ENCODE data around the gene LMCD1. TPM values are rescaled to one million over a fixed set of nuclear protein-coding genes. Genes with fewer than 3 reads are reported as not detected.

LMCD1 gene
- total and polyA plus RNA-seq, 4 donors, result 33.6 to 179 (median 98.4) TPM

GRCh38 chr3:8574040-8574669 lies 72.5 kb downstream of the LMCD1 start:
- Histone ChIP-seq H3K36me3 (ENCODE audit: control insufficient read depth in 4 of 4, insufficient read depth in 4 of 4, low read length in 4 of 4) (peaks cover 10 to 19% (median 13%) of the 10 kb centered on the region in 4 donors), H3K4me3 (no peak overlapping the region), H3K27ac (ENCODE audit: low read depth in 1 of 2, low read length in 1 of 2) (peak overlapping the region in 1 of 2 donors; percentile 65), H3K9me3 (ENCODE audit: control insufficient read depth in 4 of 4, insufficient read depth in 3 of 4, low read length in 3 of 4) (no peaks in the 10 kb centered on the region), H3K4me1 (ENCODE audit: control insufficient read depth in 5 of 5, insufficient read depth in 5 of 5, low read length in 5 of 5) (peaks cover 0 to 15% (median 4%) of the 10 kb centered on the region in 5 donors), H3K27me3 (ENCODE audit: control insufficient read depth in 3 of 3, insufficient read depth in 3 of 3, low read length in 2 of 3) (no peaks in the 10 kb centered on the region), H3K9ac (ENCODE audit: insufficient read depth in 1 of 2, low read length in 2 of 2) (no peak overlapping the region)
- TF ChIP-seq CTCF (IDR thresholded peaks at IDR 0.05; ENCODE audit: control extremely low read depth, extremely low read depth), result no peak
- WGBS, 2 donors, result 75 to 77% methylated on average over 2 of the region's 2 CpGs
- ATAC-seq (ENCODE audit: insufficient read depth, low FRiP score) (no peak), DNase-seq (no peak)

DNA sequence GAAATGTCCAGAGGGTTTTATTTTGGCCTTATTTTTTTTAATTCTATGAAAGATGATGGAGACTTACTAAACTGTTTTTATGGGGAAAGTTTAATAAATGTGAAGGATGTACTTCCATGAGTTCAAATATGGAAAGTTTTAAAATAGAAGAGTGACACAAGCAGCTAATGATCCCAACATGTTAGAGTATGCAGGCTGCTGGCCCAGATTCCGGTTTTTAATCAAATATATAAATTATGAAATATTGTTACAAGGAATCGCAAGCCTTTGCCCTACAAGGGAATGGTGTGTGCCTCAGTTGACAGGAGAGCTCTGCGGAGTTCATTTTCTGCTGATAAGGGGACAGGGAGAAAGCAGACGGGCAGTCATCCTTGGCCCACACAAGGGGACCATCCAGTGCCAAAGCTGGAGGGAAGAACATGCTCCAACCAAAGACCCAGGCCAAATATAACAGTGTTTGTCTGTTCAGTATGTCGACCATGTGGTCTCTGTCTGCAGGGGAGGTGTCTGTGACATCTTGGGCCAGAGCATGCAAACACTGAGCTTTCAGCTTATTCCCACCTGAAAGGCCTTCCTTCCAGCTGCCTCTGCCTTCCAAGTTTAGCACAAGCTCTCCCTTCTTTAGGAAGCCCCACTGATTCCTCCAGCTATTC lies 73.2 kb downstream of the LMCD1 start:
- 78 to 90% methylated on average over 5 of the region's 5 CpGs for WGBS, 2 donors
- Histone ChIP-seq H3K9ac (ENCODE audit: insufficient read depth in 1 of 2, low read length in 2 of 2) (no peak overlapping the region), H3K36me3 (ENCODE audit: control insufficient read depth in 4 of 4, insufficient read depth in 4 of 4, low read length in 4 of 4) (peaks cover 8 to 14% (median 10%) of the 10 kb centered on the region in 4 donors), H3K4me1 (ENCODE audit: control insufficient read depth in 5 of 5, insufficient read depth in 5 of 5, low read length in 5 of 5) (peaks cover 0 to 15% (median 4%) of the 10 kb centered on the region in 5 donors), H3K9me3 (ENCODE audit: control insufficient read depth in 4 of 4, insufficient read depth in 3 of 4, low read length in 3 of 4) (no peaks in the 10 kb centered on the region), H3K27me3 (ENCODE audit: control insufficient read depth in 3 of 3, insufficient read depth in 3 of 3, low read length in 2 of 3) (no peaks in the 10 kb centered on the region), H3K27ac (ENCODE audit: low read depth in 1 of 2, low read length in 1 of 2) (no peak overlapping the region), H3K4me3 (no peak overlapping the region)
- TF ChIP-seq CTCF (IDR thresholded peaks at IDR 0.05; ENCODE audit: control extremely low read depth, extremely low read depth), result no peak
- DNase-seq, result peak in 1 of 3 donors; percentile 17
- ATAC-seq (ENCODE audit: insufficient read depth, low FRiP score), result no peak

GRCh38 chr3:8575364-8576104 lies 73.9 kb downstream of the LMCD1 start:
- Histone ChIP-seq H3K36me3 (ENCODE audit: control insufficient read depth in 4 of 4, insufficient read depth in 4 of 4, low read length in 4 of 4) (peaks cover 3 to 12% (median 6%) of the 10 kb centered on the region in 4 donors), H3K4me3 (no peak overlapping the region), H3K27ac (ENCODE audit: low read depth in 1 of 2, low read length in 1 of 2) (peak overlapping the region in 1 of 2 donors; percentile 48), H3K9ac (ENCODE audit: insufficient read depth in 1 of 2, low read length in 2 of 2) (no peak overlapping the region), H3K27me3 (ENCODE audit: control insufficient read depth in 3 of 3, insufficient read depth in 3 of 3, low read length in 2 of 3) (no peaks in the 10 kb centered on the region), H3K4me1 (ENCODE audit: control insufficient read depth in 5 of 5, insufficient read depth in 5 of 5, low read length in 5 of 5) (peaks cover 0 to 15% (median 4%) of the 10 kb centered on the region in 5 donors), H3K9me3 (ENCODE audit: control insufficient read depth in 4 of 4, insufficient read depth in 3 of 4, low read length in 3 of 4) (no peaks in the 10 kb centered on the region)
- DNase-seq (no peak), ATAC-seq (ENCODE audit: insufficient read depth, low FRiP score) (no peak)
- TF ChIP-seq CTCF (IDR thresholded peaks at IDR 0.05; ENCODE audit: control extremely low read depth, extremely low read depth), result no peak
- 85 to 86% methylated on average over 5 of the region's 5 CpGs for WGBS, 2 donors
